GM18858 (cell line): ENCODE data around the gene RGL3.
"Not testable (repeated sequence)": the region's sequence is repeated elsewhere in the genome, so short reads cannot be mapped to it uniquely, and the experiment has no call there.

ENCODE experiments used
- ATAC-seq: cut with Tn5 transposase; IDR thresholded peaks from one replicate; pipeline ENCODE4 v1.9.1; 2021; ENCODE audit not compliant: unreplicated experiment

RGL3 gene

GRCh38 chr19:11450570-11451326 is 31.6 kb upstream of the RGL3 start:
- no peak for ATAC-seq

DNA sequence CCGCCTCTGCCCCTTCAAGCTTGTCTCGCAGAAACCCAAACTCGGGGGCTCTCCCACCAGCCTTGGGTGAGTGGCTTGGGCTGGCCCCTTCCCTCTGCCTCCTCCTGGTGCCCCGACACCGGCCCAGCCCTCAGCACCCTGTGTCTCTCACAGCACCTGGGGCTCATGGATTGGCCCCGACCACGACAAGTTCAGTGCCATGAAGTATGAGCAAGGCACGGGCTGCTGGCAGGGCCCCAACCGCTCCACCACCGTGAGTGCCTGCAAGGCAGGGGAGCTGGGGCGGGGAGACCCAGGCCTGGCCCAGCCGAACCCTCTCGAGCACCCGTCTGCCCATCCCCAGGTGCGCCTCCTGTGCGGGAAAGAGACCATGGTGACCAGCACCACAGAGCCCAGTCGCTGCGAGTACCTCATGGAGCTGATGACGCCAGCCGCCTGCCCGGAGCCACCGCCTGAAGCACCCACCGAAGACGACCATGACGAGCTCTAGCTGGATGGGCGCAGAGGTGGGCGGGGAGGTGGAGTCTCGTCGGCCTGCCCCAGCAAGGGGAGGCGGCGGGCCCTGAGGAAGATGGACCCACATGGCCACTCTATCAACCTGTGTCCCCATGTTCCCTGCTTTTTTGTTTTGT is 29.9 kb upstream of the RGL3 start:
- no peak for ATAC-seq

DNA sequence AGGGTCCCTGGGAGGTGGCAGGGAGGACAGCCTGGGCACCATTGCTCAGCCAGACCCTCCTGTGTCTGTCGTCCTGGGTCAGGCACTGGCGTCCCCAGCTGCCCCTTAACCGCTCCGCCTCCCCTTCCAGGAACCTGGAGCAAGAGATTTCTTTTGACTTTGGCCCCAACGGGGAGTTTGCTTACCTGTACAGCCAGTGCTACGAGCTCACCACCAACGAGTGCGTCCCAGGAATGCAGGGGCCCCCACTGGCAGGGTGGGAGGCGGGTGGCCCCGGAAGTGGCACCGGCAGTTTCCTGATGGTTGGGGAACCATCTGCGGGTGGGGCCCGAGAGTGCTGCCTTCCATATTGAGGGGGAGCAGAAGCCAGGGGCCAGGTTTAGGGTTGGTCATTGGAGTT is 29.3 kb upstream of the RGL3 start:
- no peak for ATAC-seq

DNA sequence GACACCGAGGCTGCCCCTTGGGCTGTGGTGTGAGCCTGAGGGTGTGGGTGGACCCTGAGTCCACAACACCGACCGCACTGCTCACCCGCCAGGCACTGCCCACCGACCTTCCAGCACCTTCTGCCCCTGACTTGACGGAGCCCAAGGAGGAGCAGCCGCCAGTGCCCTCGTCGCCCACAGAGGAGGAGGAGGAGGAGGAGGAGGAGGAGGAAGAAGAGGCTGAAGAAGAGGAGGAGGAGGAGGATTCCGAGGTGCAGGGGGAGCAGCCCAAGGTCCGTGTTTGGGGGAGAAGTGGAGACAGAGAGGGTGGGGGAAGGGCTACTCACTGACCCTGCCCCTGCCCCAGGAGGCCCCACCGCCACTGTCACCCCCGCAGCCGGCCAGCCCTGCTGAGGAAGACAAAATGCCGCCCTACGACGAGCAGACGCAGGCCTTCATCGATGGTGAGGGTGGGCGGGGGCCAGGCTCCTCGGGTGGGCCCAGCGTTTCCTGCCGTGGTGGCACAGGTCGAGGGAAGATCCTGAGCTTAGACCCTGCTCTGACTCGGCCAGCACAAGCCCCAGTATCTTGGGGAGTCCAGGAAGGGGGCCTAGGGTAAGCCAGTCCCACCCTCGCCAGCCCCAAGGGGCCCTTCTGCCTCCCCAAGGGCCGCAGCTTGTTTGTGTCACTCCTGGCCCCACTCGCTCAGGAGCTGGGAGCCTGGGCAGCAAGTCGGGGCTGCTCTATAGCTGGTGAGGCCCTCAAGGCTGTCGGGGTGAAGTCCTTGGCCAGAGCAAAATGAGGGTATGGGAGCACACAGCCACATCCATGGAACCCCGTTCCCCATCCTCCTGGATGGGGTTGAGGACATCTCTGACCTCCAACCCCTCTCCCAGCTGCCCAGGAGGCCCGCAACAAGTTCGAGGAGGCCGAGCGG is 28.5 kb upstream of the RGL3 start:
- no peak for ATAC-seq

DNA sequence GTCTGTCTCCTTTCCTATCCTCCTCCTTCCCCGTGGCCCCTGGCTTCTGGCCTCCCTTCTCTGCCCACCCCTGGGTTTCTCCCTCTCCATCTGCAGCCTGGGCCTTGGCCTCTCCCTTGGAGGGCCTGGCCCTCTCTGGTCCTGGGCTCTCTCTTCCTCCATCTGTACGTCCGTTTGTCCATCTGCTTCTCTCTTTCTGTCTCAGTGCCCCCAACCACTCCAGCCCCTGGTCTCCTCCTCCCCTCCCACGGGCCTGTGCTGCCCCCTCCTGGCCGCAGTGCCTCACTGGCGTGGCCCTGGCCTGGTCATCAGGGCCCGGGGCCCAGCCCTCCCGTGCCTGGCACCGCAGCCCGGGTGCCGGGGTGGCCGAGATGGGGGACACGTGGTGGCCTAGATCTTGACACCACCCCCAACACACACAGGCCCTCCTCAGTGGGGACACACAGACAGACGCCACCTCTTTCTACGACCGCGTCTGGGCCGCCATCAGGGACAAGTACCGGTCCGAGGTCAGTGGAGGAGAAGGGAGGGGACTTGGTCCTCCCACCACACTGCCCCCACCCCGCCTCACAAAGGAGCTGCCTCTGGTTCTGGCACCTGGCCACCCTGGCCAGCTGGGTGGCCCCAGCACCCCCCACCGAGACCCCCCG is 27.7 kb upstream of the RGL3 start:
- ATAC-seq, result no peak

GRCh38 chr19:11446271-11446651 is 27.1 kb upstream of the RGL3 start:
- ATAC-seq, result no peak

- no peak for ATAC-seq
Measured at GRCh38 chr19:11445141-11445540, 26.0 kb upstream of the RGL3 start.

GRCh38 chr19:11444059-11444458 is 24.9 kb upstream of the RGL3 start:
- no peak for ATAC-seq

DNA sequence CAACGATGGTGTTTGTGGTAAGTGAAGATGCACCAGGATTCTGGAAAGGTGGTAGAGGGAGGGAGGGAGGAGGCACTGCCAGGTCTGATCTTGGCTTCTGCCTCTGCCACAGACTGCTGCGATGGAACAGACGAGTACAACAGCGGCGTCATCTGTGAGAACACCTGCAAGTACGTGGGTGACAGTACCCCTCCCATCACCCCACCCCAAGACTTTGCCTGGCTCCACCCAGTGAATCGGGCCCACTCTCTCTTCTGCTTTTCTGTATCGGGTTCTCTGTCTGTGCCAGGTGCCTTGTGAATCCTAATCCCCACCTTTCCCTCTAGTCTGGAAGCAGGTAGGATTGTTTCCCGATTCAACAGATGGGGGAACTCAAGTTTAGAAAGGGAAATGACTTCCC is 18.8 kb upstream of the RGL3 start:
- ATAC-seq, result no peak

GRCh38 chr19:11435833-11436313 is 16.8 kb upstream of the RGL3 start:
- no peak for ATAC-seq

DNA sequence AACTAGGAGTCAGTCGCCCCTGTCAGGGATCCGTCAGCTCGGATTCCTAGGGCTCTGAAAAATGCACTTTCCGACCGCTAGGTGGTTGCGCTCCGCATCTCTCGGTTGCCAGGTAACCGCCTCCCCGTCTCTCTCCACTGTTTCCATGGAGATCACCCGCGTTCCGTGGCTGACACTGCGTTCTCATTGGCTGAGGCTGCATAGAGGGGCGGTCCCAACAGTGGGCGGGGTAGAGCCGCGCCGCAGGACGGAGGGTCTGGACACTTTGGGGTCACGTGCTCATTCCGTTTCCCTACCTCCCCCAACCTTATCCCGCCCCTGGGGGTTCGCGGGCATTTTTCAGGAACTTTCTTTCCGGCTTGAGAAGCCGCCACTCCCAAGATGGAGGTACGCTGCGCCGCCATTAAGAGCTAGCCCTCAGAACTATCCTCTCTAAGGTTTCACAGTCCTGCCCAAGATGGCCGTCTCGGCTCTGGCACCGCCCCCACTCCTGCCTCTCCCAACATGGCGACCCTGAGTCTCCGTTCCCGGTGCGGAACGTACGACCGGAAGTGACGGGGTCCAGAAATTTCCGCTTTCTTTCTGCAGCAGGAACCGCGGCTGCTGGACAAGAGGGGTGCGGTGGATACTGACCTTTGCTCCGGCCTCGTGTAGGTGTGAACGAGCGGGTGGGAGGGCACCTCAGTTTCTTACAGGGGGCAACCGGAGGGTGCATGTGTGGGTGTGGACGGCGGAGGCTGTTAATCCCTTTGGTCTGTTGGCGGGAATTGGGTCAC is 16.1 kb upstream of the RGL3 start, which contains the start of the genes ODAD3 and PRKCSH:
Gene ODAD3, minus strand, starts transcription at position 65 of the 776 bp plus-strand sequence. CDS start 105 bp downstream, outside the sequence.
Gene PRKCSH, plus strand, starts transcription at position 579 of the 776 bp plus-strand sequence. CDS start 483 bp downstream, outside the sequence.
- peak; percentile 84 for ATAC-seq

DNA sequence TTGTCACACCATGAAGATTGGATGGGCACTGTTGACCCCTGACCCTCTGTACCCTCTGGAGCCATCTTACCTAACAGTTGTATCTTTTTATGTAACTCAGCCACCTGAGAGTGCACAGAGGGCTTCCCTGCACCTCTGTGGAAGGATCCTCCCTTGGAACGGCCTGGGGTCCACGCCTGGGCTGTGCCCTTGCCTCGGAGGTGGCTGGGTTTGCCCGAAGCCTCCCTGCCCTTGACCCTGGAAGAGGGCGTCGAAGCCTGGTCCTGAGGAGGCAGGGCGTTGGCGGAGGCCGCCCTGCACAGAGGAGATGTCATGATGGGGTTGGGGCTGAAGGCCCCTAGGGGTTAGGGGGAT is 15.6 kb upstream of the RGL3 start:
- ATAC-seq, result no peak

GRCh38 chr19:11433526-11433925 is 14.4 kb upstream of the RGL3 start:
- ATAC-seq, result not testable (repeated sequence)

DNA sequence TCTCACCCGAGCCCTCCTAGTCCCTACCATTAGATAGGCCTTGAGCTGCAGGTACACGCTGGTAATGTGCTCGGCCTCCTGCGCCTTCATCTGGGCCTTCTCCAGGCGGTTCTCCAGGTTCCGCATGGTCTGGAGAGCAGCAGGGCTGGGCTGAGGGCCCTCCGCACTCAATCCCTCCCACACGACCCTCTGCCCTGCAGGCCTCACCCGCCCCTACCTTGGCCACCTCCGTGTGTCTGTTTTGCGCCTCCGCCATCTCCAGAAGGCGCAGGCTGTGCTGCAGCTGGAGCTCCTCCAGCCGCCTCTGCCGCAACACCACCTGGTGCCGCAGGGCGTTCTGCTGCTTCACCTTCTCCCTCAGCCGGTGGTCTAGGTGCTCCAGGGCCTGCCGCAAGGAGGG is 7.5 kb upstream of the RGL3 start:
- ATAC-seq, result no peak

DNA sequence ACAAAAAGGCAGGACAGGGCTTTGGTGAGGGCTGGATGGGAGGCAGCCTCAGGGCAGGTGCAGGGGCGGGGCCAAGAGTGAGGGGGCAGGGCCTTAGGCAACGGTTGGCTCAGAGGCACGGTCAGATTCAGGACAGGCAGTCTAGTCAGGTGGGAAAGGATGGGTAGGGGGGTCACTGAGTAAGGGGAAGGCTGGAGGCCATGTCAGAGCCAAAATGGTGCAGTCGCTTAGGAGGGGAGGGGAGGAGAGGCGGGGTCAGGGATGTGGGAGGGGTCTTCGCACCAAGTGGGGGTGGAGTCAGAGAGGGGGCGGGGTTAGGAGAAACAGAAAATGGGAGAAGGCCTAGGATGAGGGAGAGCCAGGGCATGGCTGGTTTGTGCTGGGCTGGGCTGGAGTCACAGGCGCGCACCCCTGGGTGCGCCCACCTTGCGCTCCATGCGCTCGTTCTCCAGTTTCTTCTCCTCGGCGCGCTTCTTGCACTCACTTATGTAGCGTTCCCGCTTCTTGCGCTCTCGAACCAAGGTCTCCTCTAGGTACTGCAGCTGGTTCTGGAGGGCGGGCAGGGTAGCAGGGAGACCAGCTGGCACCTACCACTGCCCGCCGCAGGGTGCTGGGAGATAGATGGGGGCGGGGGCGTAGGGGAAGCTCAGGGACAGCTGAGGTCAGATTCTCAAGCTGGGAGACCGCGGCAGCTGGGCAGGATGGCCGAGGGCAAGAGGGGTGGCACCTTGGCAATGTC is 6.8 kb upstream of the RGL3 start:
- no peak for ATAC-seq

- no peak for ATAC-seq
Measured at GRCh38 chr19:11423791-11424181, 4.7 kb upstream of the RGL3 start.

GRCh38 chr19:11423164-11423790 is 4.2 kb upstream of the RGL3 start:
- ATAC-seq, result no peak

- no peak for ATAC-seq
Measured at GRCh38 chr19:11422163-11423065, 3.3 kb upstream of the RGL3 start.
